GM12873 (cell line): ENCODE results near the gene ADCY7.

Experiments used
- CTCF ChIP-seq: IDR thresholded peaks from 2 replicates; pipeline ENCODE4 v1.5.1; 2012; ENCODE audit warnings: low read depth, mild to moderate bottlenecking, moderate library complexity, low read length, control low read depth; ENCODE audit not compliant: insufficient read depth; ENCODE audit errors: missing control alignments

ADCY7 gene

GRCh38 chr16:50293994-50294855, 27.9 kb downstream of the ADCY7 start:
- TF ChIP-seq CTCF, result no peak

- no peak for TF ChIP-seq CTCF
Measured at GRCh38 chr16:50294955-50295354, 28.6 kb downstream of the ADCY7 start.

- no peak for TF ChIP-seq CTCF
Measured at GRCh38 chr16:50295541-50296132, 29.3 kb downstream of the ADCY7 start.

- TF ChIP-seq CTCF, result no peak
Measured at GRCh38 chr16:50296807-50297206, 30.5 kb downstream of the ADCY7 start.

- TF ChIP-seq CTCF, result no peak
Measured at GRCh38 chr16:50297301-50298074, 31.1 kb downstream of the ADCY7 start.

- TF ChIP-seq CTCF, result no peak
Measured at GRCh38 chr16:50298075-50298460, 31.7 kb downstream of the ADCY7 start.
